Karpas-422 (cell line): Measurements from ENCODE around the gene ACAA2. TPM values are rescaled to one million over a fixed set of nuclear protein-coding genes. Genes with fewer than 3 reads are reported as not detected.

Experiments used
- DNase-seq: peaks from one replicate; pipeline ENCODE4 v3.0.0-alpha.2; 2015
- H2AFZ ChIP-seq: fragments of 200-600 bp; sonication (generic); 2 replicates; pipeline ENCODE4 v1.6.1; 2014; ENCODE audit warnings: antibody characterized with exemption, low read length, mixed read lengths
- H3K27ac ChIP-seq: fragments of 200-600 bp; sonication (generic); 2 replicates; pipeline ENCODE4 v1.5.1; 2014; ENCODE audit warnings: mild to moderate bottlenecking, low read length, moderate library complexity
- H3K27me3 ChIP-seq: fragments of 200-600 bp; sonication (generic); 2 replicates; pipeline ENCODE4 v1.6.1; 2014; ENCODE audit warnings: low read length, mixed read lengths
- H3K36me3 ChIP-seq: fragments of 200-600 bp; sonication (generic); 2 replicates; pipeline ENCODE4 v1.6.1; 2014; ENCODE audit warnings: low read length, mixed read lengths; ENCODE audit not compliant: insufficient read depth
- H3K4me1 ChIP-seq: fragments of 200-600 bp; sonication (generic); 2 replicates; pipeline ENCODE4 v1.6.1; 2014; ENCODE audit warnings: mild to moderate bottlenecking, low read length, mixed read lengths
- H3K4me2 ChIP-seq: fragments of 200-600 bp; sonication (generic); 2 replicates; pipeline ENCODE4 v1.6.1; 2014; ENCODE audit warnings: low read length, low read depth, mild to moderate bottlenecking; ENCODE audit not compliant: poor library complexity, severe bottlenecking
- H3K4me3 ChIP-seq: fragments of 200-600 bp; sonication (generic); 2 replicates; pipeline ENCODE4 v1.5.1; 2014; ENCODE audit warnings: mild to moderate bottlenecking, antibody characterized with exemption, low read length, mixed read lengths
- H3K79me2 ChIP-seq: fragments of 200-600 bp; sonication (generic); 2 replicates; pipeline ENCODE4 v1.6.1; 2014; ENCODE audit warnings: mild to moderate bottlenecking, low read length, mixed read lengths
- H3K9ac ChIP-seq: fragments of 200-600 bp; sonication (generic); 2 replicates; pipeline ENCODE4 v1.6.0; 2014; ENCODE audit warnings: low read length
- H3K9me2 ChIP-seq: fragments of 200-600 bp; sonication (generic), shearing (Covaris generic); replicated peaks from 2 replicates; pipeline ENCODE4 v1.6.0; 2014; ENCODE audit warnings: mild to moderate bottlenecking, low read length, moderate library complexity; ENCODE audit not compliant: insufficient read depth
- H3K9me3 ChIP-seq: fragments of 300-700, 200-600 bp; sonication (generic); 2 replicates; pipeline ENCODE4 v1.6.1; 2014; ENCODE audit warnings: low read length, mixed read lengths
- H4K20me1 ChIP-seq: fragments of 200-600 bp; sonication (generic); 2 replicates; pipeline ENCODE4 v1.6.1; 2014; ENCODE audit warnings: mild to moderate bottlenecking, antibody characterized with exemption, low read length, low read depth; ENCODE audit not compliant: insufficient read depth
- small RNA-seq: library from RNA; depleted of rRNA; stranded (forward); fragments of <200 nt; gene quantifications from one replicate; pipeline ENCODE3, GENCODE V24; 2014
- total RNA-seq: library from RNA; depleted of rRNA; stranded (reverse); fragments of >200 nt; shearing (Covaris generic); gene quantifications from 2 replicates; pipeline ENCODE4 v1.2.3, GENCODE V29; 2014; ENCODE audit warnings: low replicate concordance

Gene ACAA2
- total RNA-seq, 1 experiment from 2014 or later, result 46.9 TPM

- Histone ChIP-seq H4K20me1 (no peaks in the 10 kb centered on the region), H3K4me1 (no peaks in the 10 kb centered on the region), H2AFZ (no peak overlapping the region), H3K9me2 (no peaks in the 10 kb centered on the region), H3K27me3 (no peaks in the 10 kb centered on the region), H3K27ac (no peak overlapping the region), H3K4me3 (no peak overlapping the region), H3K9me3 (no peaks in the 10 kb centered on the region), H3K4me2 (no peak overlapping the region), H3K79me2 (no peaks in the 10 kb centered on the region), H3K9ac (no peak overlapping the region), H3K36me3 (no peaks in the 10 kb centered on the region)
- DNase-seq, result no peak
These were observed 70.8 kb downstream of the ACAA2 start for GRCh38 chr18:49742316-49743116.

- H4K20me1 ChIP-seq, result no peaks in the 10 kb centered on the region
- no peaks in the 10 kb centered on the region for H3K9me2 ChIP-seq
- H3K4me2 ChIP-seq, result no peak overlapping the region
- no peaks in the 10 kb centered on the region for H3K9me3 ChIP-seq
- H3K79me2 ChIP-seq, result no peaks in the 10 kb centered on the region
- H3K27me3 ChIP-seq, result no peaks in the 10 kb centered on the region
- H3K4me1 ChIP-seq, result no peaks in the 10 kb centered on the region
- no peak overlapping the region for H3K27ac ChIP-seq
- H3K36me3 ChIP-seq, result no peaks in the 10 kb centered on the region
- no peak overlapping the region for H2AFZ ChIP-seq
- no peak overlapping the region for H3K4me3 ChIP-seq
- no peak for DNase-seq
- no peak overlapping the region for H3K9ac ChIP-seq
These were observed 74.1 kb downstream of the ACAA2 start for GRCh38 chr18:49739275-49739674.

GRCh38 chr18:49738721-49739120 lies 74.6 kb downstream of the ACAA2 start:
- Histone ChIP-seq H3K9me2 (no peaks in the 10 kb centered on the region), H3K9ac (no peak overlapping the region), H3K9me3 (no peaks in the 10 kb centered on the region), H3K79me2 (no peaks in the 10 kb centered on the region), H3K4me1 (no peaks in the 10 kb centered on the region), H2AFZ (no peak overlapping the region), H3K27me3 (no peaks in the 10 kb centered on the region), H3K36me3 (no peaks in the 10 kb centered on the region), H3K27ac (no peak overlapping the region), H3K4me3 (no peak overlapping the region), H3K4me2 (no peak overlapping the region), H4K20me1 (no peaks in the 10 kb centered on the region)
- DNase-seq, result no peak

GRCh38 chr18:49734836-49735235 lies 78.5 kb downstream of the ACAA2 start:
- Histone ChIP-seq H3K9me2 (no peaks in the 10 kb centered on the region), H3K9ac (no peak overlapping the region), H3K36me3 (no peaks in the 10 kb centered on the region), H2AFZ (no peak overlapping the region), H3K4me2 (no peak overlapping the region), H3K27me3 (no peaks in the 10 kb centered on the region), H3K79me2 (no peaks in the 10 kb centered on the region), H4K20me1 (no peaks in the 10 kb centered on the region), H3K27ac (no peak overlapping the region), H3K4me3 (no peak overlapping the region), H3K4me1 (no peaks in the 10 kb centered on the region), H3K9me3 (no peaks in the 10 kb centered on the region)
- no peak for DNase-seq

- Histone ChIP-seq H3K27ac (no peak overlapping the region), H3K4me3 (no peak overlapping the region), H3K79me2 (no peaks in the 10 kb centered on the region), H2AFZ (no peak overlapping the region), H3K4me1 (no peaks in the 10 kb centered on the region), H4K20me1 (no peaks in the 10 kb centered on the region), H3K9me2 (no peaks in the 10 kb centered on the region), H3K27me3 (no peaks in the 10 kb centered on the region), H3K9ac (no peak overlapping the region), H3K4me2 (no peak overlapping the region), H3K9me3 (no peaks in the 10 kb centered on the region), H3K36me3 (no peaks in the 10 kb centered on the region)
- no peak for DNase-seq
These were observed 79.3 kb downstream of the ACAA2 start for GRCh38 chr18:49733896-49734585.

GRCh38 chr18:49733321-49733720 lies 80.0 kb downstream of the ACAA2 start:
- no peak for DNase-seq
- Histone ChIP-seq H3K4me1 (no peaks in the 10 kb centered on the region), H3K4me3 (no peak overlapping the region), H3K9ac (no peak overlapping the region), H2AFZ (no peak overlapping the region), H4K20me1 (no peaks in the 10 kb centered on the region), H3K9me2 (no peaks in the 10 kb centered on the region), H3K9me3 (no peaks in the 10 kb centered on the region), H3K36me3 (no peaks in the 10 kb centered on the region), H3K27me3 (no peaks in the 10 kb centered on the region), H3K4me2 (no peak overlapping the region), H3K79me2 (no peaks in the 10 kb centered on the region), H3K27ac (no peak overlapping the region)

Small RNA genes lying within 50 kb of the gene (small RNA-seq; reads per million reads assigned to genes)
- gene RF00283 (not detected), gene SCARNA17 (not detected)
